ENCODE results near the gene VENTX.

Gene VENTX

GRCh38 chr10:133280391-133281059, 42.9 kb downstream of the VENTX start:
- TF ChIP-seq CTCF (conservative IDR thresholded peaks at IDR 0.05) (no peak), ZFX (IDR thresholded peaks at IDR 0.05) (no peak)
- no peak overlapping the region for H3K27ac ChIP-seq

- TF ChIP-seq CTCF (conservative IDR thresholded peaks at IDR 0.05) (no peak), ZFX (IDR thresholded peaks at IDR 0.05) (no peak)
Measured at GRCh38 chr10:133281084-133281483, 43.4 kb downstream of the VENTX start.

GRCh38 chr10:133281628-133282372, 44.1 kb downstream of the VENTX start:
- no peak overlapping the region for H3K27ac ChIP-seq
- no peak for TF ChIP-seq ZFX (IDR thresholded peaks at IDR 0.05)

More at GRCh38 chr10:133281084-133281483, 43.4 kb downstream of the VENTX start:
- no peak overlapping the region for H3K27ac ChIP-seq

- H3K27ac ChIP-seq = no peak overlapping the region
- no peak for TF ChIP-seq ZFX (IDR thresholded peaks at IDR 0.05)
- no peak for TF ChIP-seq CTCF (conservative IDR thresholded peaks at IDR 0.05)
Measured at GRCh38 chr10:133282846-133283390, 45.3 kb downstream of the VENTX start.

GRCh38 chr10:133283931-133284330, 46.3 kb downstream of the VENTX start:
- H3K27ac ChIP-seq = no peak overlapping the region
- TF ChIP-seq ZFX (IDR thresholded peaks at IDR 0.05) (no peak), CTCF (conservative IDR thresholded peaks at IDR 0.05) (no peak)

- H3K27ac ChIP-seq = no peak overlapping the region
- TF ChIP-seq ZFX (IDR thresholded peaks at IDR 0.05) (no peak), CTCF (conservative IDR thresholded peaks at IDR 0.05) (no peak)
Measured at GRCh38 chr10:133285217-133285616, 47.6 kb downstream of the VENTX start.

GRCh38 chr10:133286366-133286765, 48.7 kb downstream of the VENTX start:
- H3K27ac ChIP-seq = no peak overlapping the region
- TF ChIP-seq ZFX (IDR thresholded peaks at IDR 0.05) = no peak

- H3K27ac ChIP-seq = no peak overlapping the region
- TF ChIP-seq ZFX (IDR thresholded peaks at IDR 0.05) (no peak), CTCF (conservative IDR thresholded peaks at IDR 0.05) (no peak)
Measured at GRCh38 chr10:133287832-133288500, 50.3 kb downstream of the VENTX start.

All from C4-2B (cell line).